Muscle layer of colon (tissue), 2 donors: ENCODE measurements around the gene FLT4.
"Not testable (repeated sequence)": the region's sequence is repeated elsewhere in the genome, so short reads cannot be mapped to it uniquely, and the experiment has no call there.

ENCODE experiments used
- H3K27ac ChIP-seq: one replicate; pipeline ENCODE4 v1.7.0; 2013; ENCODE audit warnings: low read depth, mild to moderate bottlenecking, low read length, moderate library complexity
- H3K27me3 ChIP-seq, 2 donors: one replicate each; pipeline ENCODE4 v1.7.0; 2013; ENCODE audit warnings: low read length in 2 of 2, mild to moderate bottlenecking in 2 of 2; ENCODE audit not compliant: insufficient read depth in 2 of 2, control insufficient read depth in 1 of 2
- H3K36me3 ChIP-seq: one replicate; pipeline ENCODE4 v1.7.0; 2013; ENCODE audit warnings: mild to moderate bottlenecking, low read length; ENCODE audit not compliant: insufficient read depth
- H3K4me1 ChIP-seq: one replicate; pipeline ENCODE4 v1.7.0; 2013; ENCODE audit warnings: mild to moderate bottlenecking, low read length; ENCODE audit not compliant: insufficient read depth
- H3K4me3 ChIP-seq, 2 donors: one replicate each; pipeline ENCODE4 v1.7.0; 2013; ENCODE audit warnings: low read length in 2 of 2, low read depth in 1 of 2, mild to moderate bottlenecking in 1 of 2, moderate library complexity in 1 of 2
- H3K9ac ChIP-seq: one replicate; pipeline ENCODE4 v1.7.0; 2013; ENCODE audit warnings: low read length
- H3K9me3 ChIP-seq: one replicate; pipeline ENCODE4 v1.7.0; 2013; ENCODE audit warnings: mild to moderate bottlenecking, low read length
- donor health status: abdominal sarcoma.
- donor health status: Adenocarcinoma of cecum.

Gene FLT4

GRCh38 chr5:180649297-180650039 lies at the start of gene FLT4:
Gene FLT4 (minus strand): TSS chr5:180649600. CDS start chr5:180649545, 55 bp downstream.
- no peak within 1 kb of the TSS for H3K4me3 ChIP-seq
- peaks cover 0 to 47% of the 10 kb centered on the region in 2 donors for H3K27me3 ChIP-seq
- peaks cover 5% of the 10 kb centered on the region for H3K4me1 ChIP-seq
- no peak within 1 kb of the TSS for H3K9ac ChIP-seq
- H3K36me3 ChIP-seq, result no peaks in the 10 kb centered on the region
- H3K27ac ChIP-seq, result no peak within 1 kb of the TSS
- no peaks in the 10 kb centered on the region for H3K9me3 ChIP-seq

DNA sequence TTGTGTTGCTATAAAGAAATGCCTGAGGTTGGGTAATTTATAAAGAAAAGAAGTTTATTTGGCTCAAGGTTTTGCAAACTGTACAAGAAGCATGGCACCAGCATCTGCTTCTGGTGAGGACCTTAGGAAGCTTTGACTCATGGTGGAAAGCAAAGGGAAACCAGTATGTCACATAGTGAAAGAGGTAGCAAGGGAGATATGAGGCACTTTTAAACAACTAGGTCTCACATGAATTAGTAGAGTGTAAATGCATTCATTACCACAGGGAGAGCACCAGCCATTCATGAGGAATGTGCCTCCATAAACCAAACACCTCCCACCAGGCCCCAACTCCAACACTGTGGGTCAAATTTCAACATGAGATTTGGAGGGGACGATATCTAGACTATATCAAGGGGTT lies 49.6 kb upstream of the FLT4 start:
- Histone ChIP-seq H3K27me3 (no peaks in the 10 kb centered on the region), H3K4me3 (no peak overlapping the region), H3K36me3 (no peaks in the 10 kb centered on the region), H3K9me3 (peaks cover 4% of the 10 kb centered on the region), H3K9ac (no peak overlapping the region), H3K4me1 (no peaks in the 10 kb centered on the region), H3K27ac (no peak overlapping the region)

GRCh38 chr5:180696116-180696515 lies 46.7 kb upstream of the FLT4 start:
- no peaks in the 10 kb centered on the region for H3K36me3 ChIP-seq
- H3K9ac ChIP-seq, result no peak overlapping the region
- no peaks in the 10 kb centered on the region for H3K27me3 ChIP-seq
- H3K27ac ChIP-seq, result no peak overlapping the region
- no peaks in the 10 kb centered on the region for H3K4me1 ChIP-seq
- peaks cover 4% of the 10 kb centered on the region for H3K9me3 ChIP-seq
- no peak overlapping the region for H3K4me3 ChIP-seq

DNA sequence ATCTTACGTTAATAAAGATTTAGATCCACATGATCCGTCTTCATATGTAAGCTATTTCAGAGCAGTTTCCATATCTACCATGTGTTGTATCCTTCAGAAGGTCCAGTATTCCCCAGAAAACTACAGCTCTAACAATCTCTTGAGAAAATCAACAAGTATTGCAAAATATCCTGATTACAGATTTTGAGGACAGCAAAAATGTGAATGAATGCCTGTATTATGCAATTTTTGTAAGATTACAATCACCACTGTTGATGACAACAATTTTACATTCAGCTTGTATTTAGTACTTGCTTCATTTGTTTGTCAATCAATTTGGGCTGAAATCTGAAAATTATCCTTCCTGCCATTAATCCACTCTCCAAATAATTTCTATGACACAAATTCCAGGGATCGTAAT lies 43.0 kb upstream of the FLT4 start:
- no peaks in the 10 kb centered on the region for H3K4me1 ChIP-seq
- no peaks in the 10 kb centered on the region for H3K27me3 ChIP-seq
- H3K9ac ChIP-seq, result no peak overlapping the region
- H3K4me3 ChIP-seq, result no peak overlapping the region
- peaks cover 4% of the 10 kb centered on the region for H3K9me3 ChIP-seq
- no peaks in the 10 kb centered on the region for H3K36me3 ChIP-seq
- H3K27ac ChIP-seq, result no peak overlapping the region

- H3K36me3 ChIP-seq, result no peaks in the 10 kb centered on the region
- no peak overlapping the region for H3K4me3 ChIP-seq
- H3K9ac ChIP-seq, result no peak overlapping the region
- H3K27me3 ChIP-seq, result no peaks in the 10 kb centered on the region
- peaks cover 3% of the 10 kb centered on the region for H3K9me3 ChIP-seq
- H3K27ac ChIP-seq, result no peak overlapping the region
- H3K4me1 ChIP-seq, result no peaks in the 10 kb centered on the region
Observed at GRCh38 chr5:180691046-180691445, 41.6 kb upstream of the FLT4 start.

GRCh38 chr5:180690562-180690961 lies 41.2 kb upstream of the FLT4 start:
- Histone ChIP-seq H3K36me3 (no peaks in the 10 kb centered on the region), H3K27me3 (no peaks in the 10 kb centered on the region), H3K9me3 (no peaks in the 10 kb centered on the region), H3K4me1 (no peaks in the 10 kb centered on the region), H3K27ac (no peak overlapping the region), H3K9ac (no peak overlapping the region), H3K4me3 (no peak overlapping the region)

DNA sequence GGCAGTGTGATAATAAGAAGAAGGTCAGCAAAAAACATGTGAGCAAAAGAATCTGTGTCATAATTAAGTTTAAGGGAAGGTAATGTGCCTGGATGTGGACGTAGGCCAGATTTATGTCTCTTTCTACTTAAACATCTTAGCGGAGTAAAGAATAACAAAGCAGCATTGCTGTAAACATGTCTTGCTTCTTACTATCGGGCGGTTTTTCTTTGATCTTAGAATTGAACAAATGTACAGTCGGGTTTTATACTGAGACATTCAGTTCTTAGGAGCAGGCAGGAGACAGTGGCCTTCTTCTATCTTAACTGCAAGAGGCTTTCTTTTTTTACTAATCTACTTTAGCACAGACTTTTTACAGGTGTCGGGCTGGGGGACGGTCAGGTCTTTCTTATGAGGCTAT lies 40.4 kb upstream of the FLT4 start:
- Histone ChIP-seq H3K9me3 (no peaks in the 10 kb centered on the region), H3K4me1 (no peaks in the 10 kb centered on the region), H3K27ac (no peak overlapping the region), H3K4me3 (no peak overlapping the region), H3K27me3 (no peaks in the 10 kb centered on the region), H3K9ac (no peak overlapping the region), H3K36me3 (no peaks in the 10 kb centered on the region)

GRCh38 chr5:180689071-180689694 lies 39.8 kb upstream of the FLT4 start:
- Histone ChIP-seq H3K27ac (no peak overlapping the region), H3K9me3 (no peaks in the 10 kb centered on the region), H3K4me3 (no peak overlapping the region), H3K9ac (no peak overlapping the region), H3K36me3 (no peaks in the 10 kb centered on the region), H3K27me3 (peaks cover 0 to 2% of the 10 kb centered on the region in 2 donors), H3K4me1 (no peaks in the 10 kb centered on the region)

DNA sequence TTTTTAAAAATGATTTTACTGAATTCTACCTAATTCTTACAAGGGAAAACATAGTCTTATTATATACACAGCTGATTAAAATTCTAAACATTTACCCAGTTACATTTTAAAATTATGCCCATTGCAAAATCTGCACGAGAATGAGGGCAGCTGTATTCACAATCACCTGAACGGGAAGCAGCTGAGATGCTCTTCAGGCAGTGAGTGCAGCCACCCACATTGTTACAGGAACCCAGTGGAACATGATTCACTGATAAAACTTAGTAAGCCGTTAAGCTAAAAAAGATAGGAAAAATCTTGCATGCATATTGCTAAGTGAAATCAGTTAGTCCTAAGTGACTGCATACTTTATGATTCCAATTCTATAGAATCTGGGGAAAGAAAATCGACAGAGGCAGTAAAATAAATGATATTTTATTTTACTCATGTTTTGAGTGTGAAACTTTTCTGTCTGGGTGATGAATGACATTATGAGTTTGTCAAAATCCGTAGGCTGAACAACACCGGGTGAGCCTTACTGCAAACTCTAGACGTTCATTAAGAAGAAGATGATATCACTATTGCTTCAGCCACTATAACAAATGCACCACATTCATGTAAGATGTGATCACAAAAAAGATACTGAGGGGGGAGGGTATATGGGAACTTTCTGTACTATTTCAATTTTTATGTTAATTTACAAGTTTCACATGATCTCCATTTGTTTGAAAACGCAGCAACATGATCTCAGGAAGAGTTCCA lies 39.1 kb upstream of the FLT4 start:
- Histone ChIP-seq H3K9me3 (no peaks in the 10 kb centered on the region), H3K36me3 (no peaks in the 10 kb centered on the region), H3K4me1 (no peaks in the 10 kb centered on the region), H3K4me3 (no peak overlapping the region), H3K9ac (no peak overlapping the region), H3K27ac (no peak overlapping the region), H3K27me3 (peaks cover 0 to 6% of the 10 kb centered on the region in 2 donors)

GRCh38 chr5:180686799-180687198 lies 37.4 kb upstream of the FLT4 start:
- H3K27me3 ChIP-seq, H3K36me3 ChIP-seq, H3K9me3 ChIP-seq, H3K9ac ChIP-seq, H3K4me1 ChIP-seq, H3K27ac ChIP-seq, H3K4me3 ChIP-seq: not testable (repeated sequence)

- H3K9ac ChIP-seq, result no peak overlapping the region
- H3K4me3 ChIP-seq, result no peak overlapping the region
- no peaks in the 10 kb centered on the region for H3K4me1 ChIP-seq
- no peaks in the 10 kb centered on the region for H3K9me3 ChIP-seq
- no peaks in the 10 kb centered on the region for H3K36me3 ChIP-seq
- peaks cover 0 to 6% of the 10 kb centered on the region in 2 donors for H3K27me3 ChIP-seq
- H3K27ac ChIP-seq, result no peak overlapping the region
Observed at GRCh38 chr5:180684623-180685161, 35.3 kb upstream of the FLT4 start.
